Measurements from ENCODE around the gene SNRNP200.

SNRNP200 gene

GRCh38 chr2:96291751-96292150 is 13.6 kb downstream of the SNRNP200 start:
- no peak for DNase-seq (ENCODE audit: low spot score)
- TF ChIP-seq, protein P1, sequence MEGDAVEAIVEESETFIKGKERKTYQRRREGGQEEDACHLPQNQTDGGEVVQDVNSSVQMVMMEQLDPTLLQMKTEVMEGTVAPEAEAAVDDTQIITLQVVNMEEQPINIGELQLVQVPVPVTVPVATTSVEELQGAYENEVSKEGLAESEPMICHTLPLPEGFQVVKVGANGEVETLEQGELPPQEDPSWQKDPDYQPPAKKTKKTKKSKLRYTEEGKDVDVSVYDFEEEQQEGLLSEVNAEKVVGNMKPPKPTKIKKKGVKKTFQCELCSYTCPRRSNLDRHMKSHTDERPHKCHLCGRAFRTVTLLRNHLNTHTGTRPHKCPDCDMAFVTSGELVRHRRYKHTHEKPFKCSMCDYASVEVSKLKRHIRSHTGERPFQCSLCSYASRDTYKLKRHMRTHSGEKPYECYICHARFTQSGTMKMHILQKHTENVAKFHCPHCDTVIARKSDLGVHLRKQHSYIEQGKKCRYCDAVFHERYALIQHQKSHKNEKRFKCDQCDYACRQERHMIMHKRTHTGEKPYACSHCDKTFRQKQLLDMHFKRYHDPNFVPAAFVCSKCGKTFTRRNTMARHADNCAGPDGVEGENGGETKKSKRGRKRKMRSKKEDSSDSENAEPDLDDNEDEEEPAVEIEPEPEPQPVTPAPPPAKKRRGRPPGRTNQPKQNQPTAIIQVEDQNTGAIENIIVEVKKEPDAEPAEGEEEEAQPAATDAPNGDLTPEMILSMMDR (IDR thresholded peaks at IDR 0.05; ENCODE audit: extremely low read depth, insufficient read depth, missing control alignments), result no peak
- in situ Hi-C loops (cut with MboI; ENCODE audit: low pct_unique_long_range_greater_than_20kb, low sequenced_read_pairs, unreplicated experiment), result no loop called here

GRCh38 chr2:96287273-96287856 is 18.0 kb downstream of the SNRNP200 start:
- TF ChIP-seq, protein P1 (IDR thresholded peaks at IDR 0.05; ENCODE audit: extremely low read depth, insufficient read depth, missing control alignments), result no peak
- in situ Hi-C loops (cut with MboI; ENCODE audit: low pct_unique_long_range_greater_than_20kb, low sequenced_read_pairs, unreplicated experiment), result no loop called here
- DNase-seq (ENCODE audit: low spot score), result no peak

- DNase-seq (ENCODE audit: low spot score), result no peak
- in situ Hi-C loops (cut with MboI; ENCODE audit: low pct_unique_long_range_greater_than_20kb, low sequenced_read_pairs, unreplicated experiment), result no loop called here
- TF ChIP-seq, protein P1 (IDR thresholded peaks at IDR 0.05; ENCODE audit: extremely low read depth, insufficient read depth, missing control alignments), result no peak
Measured at GRCh38 chr2:96276787-96277499, 28.4 kb downstream of the SNRNP200 start.

DNA sequence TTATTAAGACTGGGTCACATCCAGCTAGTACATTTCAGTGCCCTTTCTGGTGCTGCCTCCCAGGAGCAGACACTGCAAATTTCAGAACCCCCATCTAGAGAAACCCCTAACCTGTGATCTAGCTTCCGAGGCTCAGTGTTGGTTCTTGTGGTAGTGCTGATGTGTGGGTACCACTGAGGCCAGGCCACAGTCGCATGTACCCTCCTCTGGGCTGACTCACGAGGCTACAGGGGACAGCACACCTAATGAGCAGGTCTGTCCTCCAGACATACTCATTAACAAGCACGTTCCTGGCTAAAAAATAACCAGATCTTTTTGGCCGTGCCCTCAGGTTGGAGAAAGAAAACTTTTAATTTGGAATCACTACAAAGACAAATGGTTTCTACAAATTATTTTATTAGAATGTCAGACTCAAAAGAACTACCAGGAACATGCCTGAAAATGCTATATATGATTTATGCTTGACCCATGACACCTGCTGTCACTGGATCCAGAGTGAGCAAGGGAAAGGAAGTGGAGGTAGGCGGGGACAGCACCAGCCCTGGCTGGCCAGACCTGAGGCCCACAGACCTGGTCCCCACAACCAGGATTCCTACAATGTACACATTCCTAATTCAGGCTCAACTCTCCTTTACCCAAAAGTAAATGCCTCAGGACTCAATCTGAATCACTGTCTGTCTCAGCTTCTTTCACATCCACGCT is 30.8 kb downstream of the SNRNP200 start:
- in situ Hi-C loops (cut with MboI; ENCODE audit: low pct_unique_long_range_greater_than_20kb, low sequenced_read_pairs, unreplicated experiment), result no loop called here
- DNase-seq (ENCODE audit: low spot score), result no peak
- TF ChIP-seq, protein P1 (IDR thresholded peaks at IDR 0.05; ENCODE audit: extremely low read depth, insufficient read depth, missing control alignments), result no peak

DNA sequence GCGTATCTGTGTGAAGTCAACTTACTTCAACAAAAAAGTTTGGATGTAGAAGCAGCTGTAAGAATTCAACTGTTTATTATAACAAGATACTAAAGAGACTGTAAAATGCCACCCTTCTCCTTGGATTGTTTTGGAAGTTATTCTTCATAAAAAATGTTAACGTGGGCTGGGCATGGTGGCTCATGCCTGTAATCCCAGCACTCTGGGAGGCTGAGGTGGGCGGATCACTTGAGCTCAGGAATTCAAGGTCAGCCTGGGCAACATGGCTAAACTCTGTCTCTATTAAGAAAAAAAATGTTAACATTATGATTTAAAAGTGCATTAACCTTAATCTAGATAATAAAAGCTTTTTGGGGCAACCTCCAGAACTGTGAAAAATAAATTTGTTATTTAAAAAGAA is 31.6 kb downstream of the SNRNP200 start:
- TF ChIP-seq, protein P1 (IDR thresholded peaks at IDR 0.05; ENCODE audit: extremely low read depth, insufficient read depth, missing control alignments), result no peak
- in situ Hi-C loops (cut with MboI; ENCODE audit: low pct_unique_long_range_greater_than_20kb, low sequenced_read_pairs, unreplicated experiment), result no loop called here
- DNase-seq (ENCODE audit: low spot score), result no peak

GRCh38 chr2:96271995-96272394 is 33.4 kb downstream of the SNRNP200 start:
- DNase-seq (ENCODE audit: low spot score), result no peak
- in situ Hi-C loops (cut with MboI; ENCODE audit: low pct_unique_long_range_greater_than_20kb, low sequenced_read_pairs, unreplicated experiment), result no loop called here

More at GRCh38 chr2:96271995-96272394, 33.4 kb downstream of the SNRNP200 start:
- TF ChIP-seq, protein P1 (IDR thresholded peaks at IDR 0.05; ENCODE audit: extremely low read depth, insufficient read depth, missing control alignments), result no peak

All from GM13977 (cell line).